ENCODE measurements around the gene KCNQ5.

The KCNQ5 gene

GRCh38 chr6:73078908-73079610 is 457.2 kb downstream of the KCNQ5 start:
- no peak for DNase-seq

GRCh38 chr6:73079611-73079955 is 457.7 kb downstream of the KCNQ5 start:
- DNase-seq = no peak

- DNase-seq = no peak
These were observed 458.1 kb downstream of the KCNQ5 start for GRCh38 chr6:73079978-73080377.

- no peak for DNase-seq
These were observed 460.1 kb downstream of the KCNQ5 start for GRCh38 chr6:73081955-73082354.

- no peak for DNase-seq
These were observed 462.0 kb downstream of the KCNQ5 start for GRCh38 chr6:73083886-73084285.

- no peak for DNase-seq
These were observed 463.6 kb downstream of the KCNQ5 start for GRCh38 chr6:73085443-73085871.

GRCh38 chr6:73086726-73087125 is 464.9 kb downstream of the KCNQ5 start:
- DNase-seq = no peak

GRCh38 chr6:73088138-73088813 is 466.4 kb downstream of the KCNQ5 start:
- DNase-seq = no peak

GRCh38 chr6:73104921-73105320 is 483.1 kb downstream of the KCNQ5 start:
- DNase-seq = no peak

GRCh38 chr6:73107016-73107415 is 485.2 kb downstream of the KCNQ5 start:
- no peak for DNase-seq

- no peak for DNase-seq
These were observed 487.1 kb downstream of the KCNQ5 start for GRCh38 chr6:73108949-73109348.

- no peak for DNase-seq
These were observed 487.8 kb downstream of the KCNQ5 start for GRCh38 chr6:73109659-73110058.

- DNase-seq = no peak
These were observed 494.5 kb downstream of the KCNQ5 start for GRCh38 chr6:73116330-73116729.

- no peak for DNase-seq
These were observed 499.6 kb downstream of the KCNQ5 start for GRCh38 chr6:73121421-73121993.

- DNase-seq = no peak
These were observed 501.9 kb downstream of the KCNQ5 start for GRCh38 chr6:73123632-73124329.

GRCh38 chr6:73129653-73130443 is 508.0 kb downstream of the KCNQ5 start:
- DNase-seq = peak; percentile 70

- DNase-seq = no peak
These were observed 509.8 kb downstream of the KCNQ5 start for GRCh38 chr6:73131706-73132105.

GRCh38 chr6:73134588-73134987 is 512.7 kb downstream of the KCNQ5 start:
- no peak for DNase-seq

- DNase-seq = no peak
These were observed 518.0 kb downstream of the KCNQ5 start for GRCh38 chr6:73139681-73140383.

- DNase-seq = no peak
These were observed 521.7 kb downstream of the KCNQ5 start for GRCh38 chr6:73143551-73143950.

GRCh38 chr6:73144516-73144915 is 522.7 kb downstream of the KCNQ5 start:
- no peak for DNase-seq

GRCh38 chr6:73145690-73146089 is 523.8 kb downstream of the KCNQ5 start:
- DNase-seq = no peak
